ENCODE data around the gene OR6C74. TPM values are rescaled to one million over a fixed set of nuclear protein-coding genes. Genes with fewer than 3 reads are reported as not detected.

OR6C74 gene
- total and polyA plus RNA-seq, 10 of the 15 experiments (the other 5 are each of a cell fraction or from before 2014, with no cell fraction given), result not detected

GRCh38 chr12:55256831-55257230 is 12.4 kb downstream of the OR6C74 start:
- POLR2A ChIA-PET, result no interaction called here
- Histone ChIP-seq H3K79me2 (ENCODE audit: control insufficient read depth, insufficient read depth, low read length) (no peaks in the 10 kb centered on the region), H3K27ac (ENCODE audit: control insufficient read depth, insufficient read depth) (no peak overlapping the region), H3K9me3 (replicated peaks; ENCODE audit: control insufficient read depth, insufficient read depth, low read length) (no peaks in the 10 kb centered on the region), H3K9ac (ENCODE audit: control insufficient read depth, insufficient read depth, low read length) (no peak overlapping the region), H3K36me3 (ENCODE audit: control insufficient read depth in 2 of 2, insufficient read depth in 2 of 2, low read length in 1 of 2) (no peaks in the 10 kb centered on the region), H4K20me1 (ENCODE audit: control insufficient read depth, insufficient read depth) (no peaks in the 10 kb centered on the region), H2AFZ (ENCODE audit: control insufficient read depth, low read depth, low read length) (no peak overlapping the region), H3K4me2 (ENCODE audit: control insufficient read depth, insufficient read depth) (no peak overlapping the region), H3K4me3 (no peak overlapping the region), H3K4me1 (ENCODE audit: control insufficient read depth, insufficient read depth, low read length) (no peaks in the 10 kb centered on the region), H3K27me3 (replicated peaks in 1 of 2; ENCODE audit: control insufficient read depth in 2 of 2, insufficient read depth in 2 of 2, low read length in 1 of 2) (no peaks in the 10 kb centered on the region; a peak in 1 of 4 replicates)
- no peak for ATAC-seq
- no peak for FAIRE-seq
- WGBS (ENCODE audit: insufficient coverage, insufficient replicate concordance, low lambda C conversion rate, missing lambda C conversion rate), result 46% methylated on average over 4 of the region's 4 CpGs
- SMC1A ChIA-PET (ENCODE audit: uncharacterized antibody, unreplicated experiment), result no interaction called here
- in situ Hi-C loops (cut with MboI) (no loop called here), intact Hi-C loops (cut with micrococcal nuclease; ENCODE audit: unreplicated experiment) (no loop called here)
- TF ChIP-seq BCL11A (IDR thresholded peaks at IDR 0.05; ENCODE audit: low read depth, low read length), result no peak
- TF ChIP-seq MTA2 (IDR thresholded peaks at IDR 0.05; ENCODE audit: low read depth), result no peak
- TF ChIP-seq ZBTB4 (CRISPR knock-in tag; IDR thresholded peaks at IDR 0.05), result no peak
- TF ChIP-seq ATF3 (IDR thresholded peaks at IDR 0.05; ENCODE audit: borderline replicate concordance, extremely low read depth, low read depth, low read length), result no peak
- no peak for TF ChIP-seq NRF1 (conservative IDR thresholded peaks at IDR 0.05; ENCODE audit: low read depth, low read length)
- TF ChIP-seq ZZZ3 (IDR thresholded peaks at IDR 0.05; ENCODE audit: control insufficient read depth, insufficient read length, low read depth), result no peak
- TF ChIP-seq CEBPZ (IDR thresholded peaks at IDR 0.05; ENCODE audit: low read depth, low read length), result no peak
- DNase-seq (ENCODE audit: low read depth, low spot score), result no peak
- RAD21 ChIA-PET (ENCODE audit: unreplicated experiment), result no interaction called here
- BruUV-seq (replicated peaks), result no TSS peak
- CTCF ChIA-PET, result no interaction called here

Measured in GM12878 (cell line).